Spleen (tissue), 7 donors: ENCODE data around the gene OGN.

Experiments
- CTCF ChIP-seq, 11 experiments: fragments of 200-600 bp in 7 of 11; fragments of 450-650 bp in 4 of 11; sonication (generic) in 4 of 11; IDR thresholded peaks in 8 of 11; conservative IDR thresholded peaks in 3 of 11; 1 replicate in 7 of 11; 2 replicates in 4 of 11; pipeline versions ENCODE4 v1.4.0 to v1.8.0; 2016 to 2021; ENCODE audit warnings: antibody characterized with exemption in 11 of 11, inconsistent platforms in 4 of 11, mild to moderate bottlenecking in 1 of 11
- POLR2A ChIP-seq, 3 donors: fragments of 450-650 bp; IDR thresholded peaks; one replicate each; pipeline ENCODE4 v1.5.1; 2017; ENCODE audit warnings: antibody characterized with exemption in 3 of 3, mild to moderate bottlenecking in 1 of 3
- POLR2AphosphoS5 ChIP-seq, 3 donors: sonication (generic); formaldehyde crosslinking; IDR thresholded peaks; one replicate each; pipeline ENCODE4 v1.5.1; 2017; ENCODE audit warnings: antibody characterized with exemption in 3 of 3
- donor health status: DM: no; HTN: no; CAD: no; lungs with moderate emphysema.
- donor health status: DM: no; HTN: no; CAD: no.
- donor health status: DM: no; HTN: no; CAD: no.

GRCh38 chr9:92446536-92446935 lies 42.2 kb upstream of the OGN start:
- TF ChIP-seq POLR2AphosphoS5 (IDR thresholded peaks at IDR 0.05), result no peak
- TF ChIP-seq CTCF (IDR thresholded peaks at IDR 0.05 in 8 of 11, conservative IDR thresholded peaks at IDR 0.05 in 3 of 11), result no peak
- no peak for TF ChIP-seq POLR2A (IDR thresholded peaks at IDR 0.05)
